HS-5 (cell line): Measurements from ENCODE around the gene AFM.

Source experiments
- DNase-seq: peaks from one replicate; pipeline ENCODE4 v3.0.0-alpha.2; 2012; ENCODE audit warnings: low read depth

The AFM gene, protein sequence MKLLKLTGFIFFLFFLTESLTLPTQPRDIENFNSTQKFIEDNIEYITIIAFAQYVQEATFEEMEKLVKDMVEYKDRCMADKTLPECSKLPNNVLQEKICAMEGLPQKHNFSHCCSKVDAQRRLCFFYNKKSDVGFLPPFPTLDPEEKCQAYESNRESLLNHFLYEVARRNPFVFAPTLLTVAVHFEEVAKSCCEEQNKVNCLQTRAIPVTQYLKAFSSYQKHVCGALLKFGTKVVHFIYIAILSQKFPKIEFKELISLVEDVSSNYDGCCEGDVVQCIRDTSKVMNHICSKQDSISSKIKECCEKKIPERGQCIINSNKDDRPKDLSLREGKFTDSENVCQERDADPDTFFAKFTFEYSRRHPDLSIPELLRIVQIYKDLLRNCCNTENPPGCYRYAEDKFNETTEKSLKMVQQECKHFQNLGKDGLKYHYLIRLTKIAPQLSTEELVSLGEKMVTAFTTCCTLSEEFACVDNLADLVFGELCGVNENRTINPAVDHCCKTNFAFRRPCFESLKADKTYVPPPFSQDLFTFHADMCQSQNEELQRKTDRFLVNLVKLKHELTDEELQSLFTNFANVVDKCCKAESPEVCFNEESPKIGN

DNA sequence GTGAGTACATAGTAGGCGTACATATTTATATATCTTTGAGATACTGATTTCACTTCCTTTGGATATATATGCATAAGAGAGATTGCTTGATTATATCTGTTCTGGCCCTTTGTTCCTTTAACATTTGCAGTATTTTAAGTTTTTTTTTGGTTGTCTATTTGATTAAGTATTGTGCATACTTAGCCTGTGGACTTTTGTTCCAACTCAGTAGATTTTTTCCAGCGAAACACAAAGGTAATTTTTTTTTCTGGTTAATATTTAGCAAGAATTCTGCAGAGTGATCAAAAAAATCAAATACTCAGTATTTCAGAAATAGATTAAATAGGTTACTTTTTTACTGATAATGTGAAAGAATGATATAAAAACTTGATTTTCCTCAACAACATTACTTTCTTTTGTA, at the start of gene AFM:
AFM (plus strand) TSS at position 388 of the 400 bp plus-strand sequence. CDS start 31 bp downstream, outside the sequence.
- no peak for DNase-seq

DNA sequence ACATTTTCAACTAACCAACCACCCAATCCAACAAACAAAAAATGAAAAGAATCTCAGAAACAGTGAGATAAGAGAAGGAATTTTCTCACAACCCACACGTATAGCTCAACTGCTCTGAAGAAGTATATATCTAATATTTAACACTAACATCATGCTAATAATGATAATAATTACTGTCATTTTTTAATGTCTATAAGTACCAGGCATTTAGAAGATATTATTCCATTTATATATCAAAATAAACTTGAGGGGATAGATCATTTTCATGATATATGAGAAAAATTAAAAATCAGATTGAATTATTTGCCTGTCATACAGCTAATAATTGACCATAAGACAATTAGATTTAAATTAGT, 49.8 kb upstream of the AFM start:
- no peak for DNase-seq

DNA sequence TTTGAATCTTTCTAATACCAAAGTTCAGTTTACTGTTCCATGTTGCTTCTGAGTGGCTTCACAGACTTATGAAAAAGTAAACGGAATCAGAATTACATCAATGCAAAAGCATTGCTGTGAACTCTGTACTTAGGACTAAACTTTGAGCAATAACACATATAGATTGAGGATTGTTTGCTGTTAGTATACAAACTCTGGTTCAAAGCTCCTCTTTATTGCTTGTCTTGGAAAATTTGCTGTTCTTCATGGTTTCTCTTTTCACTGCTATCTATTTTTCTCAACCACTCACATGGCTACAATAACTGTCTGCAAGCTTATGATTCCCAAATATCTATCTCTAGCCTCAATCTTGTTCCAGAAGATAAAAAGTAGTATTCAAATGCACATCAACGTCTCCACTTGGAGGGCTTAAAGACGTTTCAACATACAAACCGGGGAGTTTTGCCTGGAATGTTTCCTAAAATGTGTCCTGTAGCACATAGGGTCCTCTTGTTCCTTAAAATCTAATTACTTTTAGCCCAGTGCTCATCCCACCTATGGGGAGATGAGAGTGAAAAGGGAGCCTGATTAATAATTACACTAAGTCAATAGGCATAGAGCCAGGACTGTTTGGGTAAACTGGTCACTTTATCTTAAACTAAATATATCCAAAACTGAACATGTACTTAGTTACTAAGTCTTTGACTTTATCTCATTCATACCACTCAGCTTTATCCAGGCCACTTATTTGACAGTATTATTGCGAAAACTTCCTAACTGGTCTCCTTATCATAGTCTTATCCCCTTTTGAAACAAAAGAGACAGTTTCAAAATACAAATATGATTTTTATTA, 49.2 kb upstream of the AFM start:
- DNase-seq = no peak

DNA sequence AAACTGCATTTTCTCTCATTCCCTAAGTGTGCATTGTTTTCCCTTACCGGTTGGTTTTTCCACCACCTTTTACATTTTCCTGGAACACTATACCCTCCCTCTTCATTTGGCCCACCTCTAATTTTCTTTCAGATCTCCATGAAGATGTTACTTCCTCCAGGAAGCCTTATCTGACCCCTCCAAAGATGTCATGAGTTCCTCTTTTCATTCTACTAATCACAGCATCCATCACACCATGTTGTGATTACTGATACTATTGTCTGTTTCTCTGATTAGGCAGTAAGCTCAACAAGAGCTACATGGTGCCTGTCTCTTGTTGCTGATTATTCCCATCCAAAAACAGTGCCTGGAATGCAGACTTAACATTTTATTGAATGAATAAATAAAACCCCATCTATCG, 48.4 kb upstream of the AFM start:
- DNase-seq = no peak

DNA sequence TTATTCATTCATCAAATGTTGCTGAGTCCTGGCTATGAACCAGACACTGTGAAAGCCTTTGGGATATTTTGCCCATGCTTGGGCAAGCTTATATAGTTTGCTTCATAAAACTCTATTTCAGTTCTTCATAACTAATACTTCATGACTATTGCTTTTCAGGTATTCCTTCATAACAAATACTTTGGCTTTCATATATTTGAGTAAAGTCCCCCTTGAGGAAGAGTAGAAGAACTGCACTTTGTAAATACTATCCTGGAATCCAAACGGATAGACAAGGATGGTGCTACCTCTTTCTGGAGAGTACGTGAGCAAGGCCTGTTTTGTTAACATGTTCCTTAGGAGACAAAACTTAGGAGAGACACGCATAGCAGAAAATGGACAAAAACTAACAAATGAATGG, 47.2 kb upstream of the AFM start:
- DNase-seq = no peak

DNA sequence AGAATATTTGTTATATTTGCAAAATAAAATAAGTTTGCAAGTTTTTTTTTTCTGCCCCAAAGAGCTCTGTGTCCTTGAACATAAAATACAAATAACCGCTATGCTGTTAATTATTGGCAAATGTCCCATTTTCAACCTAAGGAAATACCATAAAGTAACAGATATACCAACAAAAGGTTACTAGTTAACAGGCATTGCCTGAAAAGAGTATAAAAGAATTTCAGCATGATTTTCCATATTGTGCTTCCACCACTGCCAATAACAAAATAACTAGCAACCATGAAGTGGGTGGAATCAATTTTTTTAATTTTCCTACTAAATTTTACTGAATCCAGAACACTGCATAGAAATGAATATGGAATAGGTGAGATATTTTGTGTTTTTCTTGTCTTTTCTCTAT, 45.6 kb upstream of the AFM start, which contains the start of gene AFP:
AFP (plus strand) TSS at position 238 of the 400 bp plus-strand sequence; CDS start at position 280, 42 bp downstream.
- no peak for DNase-seq

DNA sequence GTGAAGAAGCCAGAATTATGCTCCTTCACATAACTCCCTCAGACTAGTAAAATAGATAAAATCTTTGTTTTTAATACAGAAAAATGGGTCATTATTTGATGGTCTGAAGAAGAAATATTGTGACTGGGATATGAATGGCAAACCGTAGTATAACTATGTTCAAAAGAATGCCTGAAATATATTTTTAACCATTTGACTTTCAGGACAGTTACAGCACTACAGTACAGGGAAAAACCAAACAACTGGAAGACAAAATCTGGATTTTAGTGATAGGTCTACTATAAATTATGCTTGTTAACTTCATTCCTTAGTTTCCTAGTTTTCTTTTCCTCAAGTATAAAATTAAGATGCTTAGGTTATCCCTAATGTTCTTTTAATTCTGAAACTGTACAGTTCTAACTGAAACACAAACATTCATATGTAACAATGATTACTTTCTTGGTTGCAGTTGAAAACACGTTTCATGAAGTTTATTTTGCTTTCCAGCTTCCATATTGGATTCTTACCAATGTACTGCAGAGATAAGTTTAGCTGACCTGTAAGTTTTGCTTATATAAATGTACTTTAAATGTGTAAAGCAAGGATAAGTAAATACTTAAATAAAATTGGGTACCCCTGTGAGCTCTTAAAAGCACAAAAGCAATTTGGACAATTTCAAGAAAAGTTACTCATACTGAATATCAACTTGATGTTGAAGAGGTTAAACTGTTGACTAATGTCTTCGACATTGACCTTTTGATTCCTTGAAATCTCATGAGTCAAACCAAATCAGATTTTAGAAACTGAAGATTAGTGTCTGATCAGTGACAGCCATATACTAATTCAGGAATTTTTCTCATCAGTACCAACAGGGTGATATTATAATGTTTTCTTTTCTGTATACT, 44.6 kb upstream of the AFM start:
- no peak for DNase-seq

DNA sequence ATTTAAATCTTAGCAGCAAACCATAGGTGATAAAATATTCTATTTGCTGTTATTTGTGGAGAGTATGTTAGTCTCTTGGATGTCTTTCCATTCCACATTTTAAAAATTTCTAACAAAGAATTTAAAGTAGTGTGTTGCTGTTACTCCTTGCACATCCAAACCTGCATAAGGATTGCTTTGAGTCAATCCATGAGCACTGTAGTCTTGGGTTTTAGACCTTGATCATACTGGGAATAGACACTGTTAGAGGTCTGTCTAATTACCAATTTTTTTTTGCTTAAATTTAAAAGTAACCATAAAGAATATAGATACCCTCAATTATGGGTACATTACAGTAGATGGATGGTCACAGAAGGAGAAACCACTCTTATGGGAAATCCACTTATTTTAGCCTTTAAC, 44.0 kb upstream of the AFM start:
- DNase-seq = no peak

DNA sequence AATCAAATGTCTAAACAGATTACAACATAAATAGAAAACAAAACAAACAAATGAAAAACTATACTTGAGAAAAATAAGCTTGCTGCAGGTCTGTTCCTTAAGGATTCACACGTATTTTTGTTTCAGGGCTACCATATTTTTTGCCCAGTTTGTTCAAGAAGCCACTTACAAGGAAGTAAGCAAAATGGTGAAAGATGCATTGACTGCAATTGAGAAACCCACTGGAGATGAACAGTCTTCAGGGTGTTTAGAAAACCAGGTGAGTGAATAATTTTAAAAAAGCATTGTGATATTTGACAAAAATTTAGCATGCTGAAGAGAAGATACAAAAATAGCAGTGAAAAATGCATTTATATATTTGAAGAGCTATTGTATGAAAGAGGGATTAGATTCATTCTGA, 43.5 kb upstream of the AFM start:
- DNase-seq = no peak

DNA sequence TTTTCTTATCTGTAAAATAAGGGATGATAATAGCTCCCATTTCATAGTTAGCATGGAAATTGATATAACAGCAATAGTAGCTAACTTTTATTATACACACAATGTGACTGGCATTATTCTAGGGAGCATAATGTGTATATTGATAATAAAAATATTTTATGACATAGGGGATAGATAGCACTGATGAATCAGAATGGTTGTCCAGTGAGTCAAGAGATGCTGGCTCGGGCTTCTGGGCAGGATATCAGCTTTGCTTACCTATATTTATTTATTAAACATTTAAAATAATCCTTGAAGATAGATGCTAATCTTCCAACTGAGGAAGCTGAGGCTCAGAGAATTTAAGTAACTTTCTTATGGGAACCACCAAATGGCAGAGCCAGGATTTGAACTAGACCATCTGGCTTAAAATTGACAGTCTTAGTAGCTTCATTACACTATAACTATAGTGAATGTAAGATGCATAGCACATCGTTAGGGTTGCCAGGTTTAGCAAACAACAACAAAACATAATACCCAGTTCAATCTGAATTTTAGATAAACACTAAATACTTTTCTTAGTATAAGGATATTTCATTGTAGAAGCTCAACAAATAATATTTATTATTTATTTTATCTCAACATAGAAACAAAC, 42.8 kb upstream of the AFM start:
- DNase-seq = no peak

DNA sequence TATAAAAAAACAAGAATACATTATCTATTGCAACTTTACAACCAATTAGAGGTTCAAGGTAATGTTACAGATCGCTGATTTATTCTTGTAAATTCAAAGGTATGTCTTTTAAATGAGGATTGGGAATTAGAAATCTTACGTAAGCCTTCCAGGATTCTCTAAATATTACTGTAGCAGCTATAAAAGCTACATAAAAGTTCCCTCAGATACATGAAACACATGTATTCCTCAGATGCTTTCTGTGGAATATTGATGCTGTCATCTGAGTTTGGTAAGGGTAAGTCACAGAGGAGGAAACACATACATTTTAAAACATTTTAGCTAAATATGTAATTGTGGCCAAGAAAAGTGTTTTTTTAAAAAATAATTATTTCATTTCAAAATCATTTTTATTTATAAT, 42.1 kb upstream of the AFM start:
- no peak for DNase-seq

DNA sequence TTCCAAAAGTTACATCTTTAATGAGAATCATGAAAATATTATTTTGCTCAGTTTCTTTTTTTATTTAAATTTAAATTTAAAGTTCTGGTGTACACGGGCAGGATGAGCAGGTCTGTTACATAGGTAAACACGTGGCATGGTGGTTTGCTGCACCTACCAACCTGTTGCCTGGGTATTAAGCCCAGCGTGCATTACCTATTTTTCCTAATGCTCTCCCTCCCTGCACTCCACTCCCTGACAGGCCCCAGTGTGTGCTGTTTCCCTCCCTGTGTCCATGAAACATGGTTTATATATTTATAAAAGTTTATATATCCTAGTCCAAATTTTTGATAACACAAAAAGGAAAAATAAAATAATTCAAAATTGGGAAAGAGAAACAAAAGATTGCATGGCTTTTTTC, 41.6 kb upstream of the AFM start:
- DNase-seq = no peak

DNA sequence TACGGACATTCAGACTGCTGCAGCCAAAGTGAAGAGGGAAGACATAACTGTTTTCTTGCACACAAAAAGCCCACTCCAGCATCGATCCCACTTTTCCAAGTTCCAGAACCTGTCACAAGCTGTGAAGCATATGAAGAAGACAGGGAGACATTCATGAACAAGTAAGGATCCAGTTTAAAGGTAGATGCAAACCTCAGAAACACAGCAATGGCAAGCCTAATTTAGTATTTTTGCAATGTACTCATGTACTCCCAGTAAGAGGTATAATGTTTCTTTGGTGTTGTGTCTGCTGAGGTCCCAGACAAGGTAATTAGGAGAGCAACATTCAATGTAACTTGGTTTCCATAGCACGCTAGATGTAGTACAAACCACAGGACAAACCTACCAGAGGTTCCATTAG, 40.9 kb upstream of the AFM start:
- no peak for DNase-seq

DNA sequence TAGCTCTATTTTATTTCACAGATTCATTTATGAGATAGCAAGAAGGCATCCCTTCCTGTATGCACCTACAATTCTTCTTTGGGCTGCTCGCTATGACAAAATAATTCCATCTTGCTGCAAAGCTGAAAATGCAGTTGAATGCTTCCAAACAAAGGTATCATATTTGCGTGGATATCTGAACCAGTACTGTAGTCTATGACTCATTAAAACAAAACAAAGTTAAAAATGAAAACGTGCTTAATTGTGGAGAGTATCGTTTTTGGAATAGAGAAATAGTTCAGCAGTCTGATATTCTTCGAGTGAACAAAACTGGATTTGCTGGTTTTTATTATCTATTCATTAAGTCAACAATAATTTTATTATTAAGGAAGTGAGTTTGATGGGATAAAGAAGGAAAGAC, 39.3 kb upstream of the AFM start:
- no peak for DNase-seq

DNA sequence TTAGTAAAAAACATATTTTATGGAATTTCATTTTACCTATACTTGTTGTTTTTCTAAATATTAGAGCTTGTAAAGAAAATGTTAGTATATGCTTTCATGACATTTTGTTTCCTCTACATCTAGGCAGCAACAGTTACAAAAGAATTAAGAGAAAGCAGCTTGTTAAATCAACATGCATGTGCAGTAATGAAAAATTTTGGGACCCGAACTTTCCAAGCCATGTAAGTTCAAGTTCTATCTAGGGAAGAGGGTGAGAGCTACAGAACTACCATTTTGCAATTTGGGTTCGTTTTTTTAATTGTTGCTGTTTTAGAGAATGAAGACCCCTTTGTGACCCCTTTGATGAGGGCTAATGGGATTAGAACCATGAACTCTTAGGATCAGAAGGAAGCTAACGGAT, 38.3 kb upstream of the AFM start:
- DNase-seq = no peak

DNA sequence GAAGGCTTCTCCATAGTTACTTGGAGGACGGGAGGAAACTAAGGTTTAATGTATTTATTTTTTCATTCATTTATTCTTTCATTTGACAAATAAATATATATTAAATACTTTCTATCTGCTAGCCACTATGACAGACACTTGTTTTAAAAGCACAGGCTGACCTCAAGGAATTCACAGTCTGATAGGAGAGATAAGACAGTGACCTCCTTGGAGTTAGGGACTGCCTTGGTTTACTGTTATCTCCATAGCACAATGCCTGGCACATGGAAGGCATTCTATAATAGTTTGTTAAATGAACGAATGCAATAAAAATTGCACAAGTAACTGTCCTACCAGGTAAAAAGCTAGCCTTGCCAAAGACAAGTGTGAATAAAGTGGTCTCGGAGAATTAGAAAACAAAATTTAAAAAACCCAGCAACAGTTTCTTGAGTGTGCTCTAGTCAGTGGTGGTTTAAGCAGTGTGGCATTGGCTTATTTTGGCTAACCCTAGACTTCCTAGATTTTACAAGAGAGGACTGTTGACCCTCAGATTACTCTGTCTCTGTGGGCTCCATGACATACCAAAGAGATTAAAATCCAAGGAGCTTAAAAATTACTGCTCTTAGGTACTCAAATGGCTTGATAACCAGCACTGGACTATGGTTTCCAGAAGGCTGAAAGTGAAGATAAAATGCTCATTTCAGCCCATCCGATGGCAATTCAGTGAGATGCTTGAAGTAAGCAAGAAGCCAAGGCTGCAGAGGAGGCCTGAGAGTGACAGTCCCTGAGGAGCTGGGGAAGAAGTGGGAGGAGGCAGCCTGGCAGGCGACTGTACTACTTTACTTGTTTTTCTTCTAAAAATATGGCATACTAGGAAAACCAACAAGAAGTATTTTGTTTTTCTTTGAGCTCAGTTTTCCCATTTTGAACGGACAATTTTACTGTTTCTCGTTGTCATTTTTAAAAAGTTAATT, 35.9 kb upstream of the AFM start:
- no peak for DNase-seq

DNA sequence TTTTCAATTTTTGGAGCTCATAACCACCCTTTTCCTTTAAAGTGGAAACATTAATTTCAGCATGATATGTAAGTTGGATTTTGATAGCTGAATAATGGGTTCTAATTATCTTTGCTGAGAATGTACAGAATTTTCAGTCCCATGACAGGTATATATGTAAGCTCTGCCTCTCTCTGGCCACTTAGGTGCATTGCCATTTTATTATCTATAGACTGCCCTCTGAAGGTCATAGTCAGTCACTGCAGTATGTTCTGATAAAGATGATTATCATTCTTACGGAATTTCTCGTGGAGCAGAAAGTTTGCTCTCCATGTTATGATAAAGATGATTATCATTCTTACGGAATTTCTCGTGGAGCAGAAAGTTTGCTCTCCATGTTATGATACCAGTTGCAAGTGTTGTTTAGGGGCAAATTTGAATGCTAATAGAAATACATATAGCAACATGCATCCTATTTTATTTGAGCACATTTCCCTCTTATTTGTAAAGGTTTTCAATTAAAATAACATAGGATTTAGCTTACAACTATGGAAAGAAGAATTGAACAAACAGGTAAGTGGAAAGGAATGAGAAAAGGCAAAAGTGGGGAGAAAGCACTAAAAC, 35.1 kb upstream of the AFM start:
- DNase-seq = no peak

DNA sequence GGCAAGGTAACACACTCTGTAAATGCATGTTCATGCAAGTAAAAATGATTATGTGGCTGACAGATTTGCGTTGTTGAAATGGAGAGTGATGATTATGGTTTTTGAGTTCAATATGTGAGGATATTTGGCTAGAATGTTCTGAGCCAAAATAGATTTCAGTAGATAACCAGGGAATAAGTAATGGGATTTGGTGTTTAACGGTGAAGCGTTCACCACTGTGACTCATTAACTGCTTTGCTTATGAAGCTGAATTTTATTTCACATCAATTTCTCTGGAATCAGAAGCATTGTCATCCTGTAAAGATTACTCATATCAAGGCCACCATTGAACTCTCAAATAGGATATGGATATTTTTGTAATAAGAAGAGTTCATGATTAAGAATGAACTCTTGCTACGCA, 33.9 kb upstream of the AFM start:
- DNase-seq = peak; percentile 34

DNA sequence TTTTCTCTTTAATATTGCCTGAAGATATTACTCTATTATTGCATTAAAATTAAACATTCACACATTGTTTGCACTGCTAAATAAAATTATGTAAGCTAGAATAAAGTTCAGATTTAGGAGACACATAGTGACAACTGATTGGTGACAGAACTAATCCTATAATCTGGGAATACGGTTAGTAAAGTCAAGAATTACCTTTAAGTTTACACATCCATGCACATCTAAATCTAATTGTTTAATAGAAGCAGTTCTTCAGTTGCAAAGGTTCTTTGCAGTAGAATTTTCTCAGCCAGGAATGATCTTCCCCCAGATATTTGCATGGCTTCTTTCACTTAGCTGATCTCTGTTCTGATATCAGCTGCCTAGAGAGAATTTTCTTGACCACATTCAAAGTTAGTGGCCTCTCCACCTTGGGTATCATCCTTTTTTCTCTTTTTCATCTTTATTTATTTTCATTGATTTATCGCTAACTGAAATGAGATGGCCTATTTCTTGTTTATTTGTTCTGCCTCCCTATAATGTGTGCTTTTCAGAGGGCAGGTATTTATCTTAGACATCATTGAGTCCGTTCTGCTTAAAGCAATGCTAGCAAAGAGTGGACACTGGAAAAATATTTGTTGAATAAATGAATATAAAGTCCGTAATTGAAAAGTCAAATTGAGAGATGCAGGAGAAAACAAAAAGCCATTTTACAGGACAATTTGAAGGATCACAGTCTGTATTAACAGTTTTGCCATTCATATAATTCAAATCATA, 32.9 kb upstream of the AFM start:
- DNase-seq = no peak
